K562 (cell line): Measurements from ENCODE around the gene AARS1. TPM values are rescaled to one million over a fixed set of nuclear protein-coding genes. Genes with fewer than 3 reads are reported as not detected.

ENCODE experiments used
- ATAC-seq: fragments of 200-7000 bp; cut with Tn5 transposase; 3 replicates; pipeline ENCODE4 v1.9.1; 2020; ENCODE audit warnings: moderate library complexity
- BruUV-seq: library from RNA; stranded (reverse); fragments of 400-500 nt; replicated peaks from 2 replicates; lab custom pipeline; 2021; lab: Mats Ljungman, UMichigan
- CTCF ChIA-PET: fragments of 300-600 bp; formaldehyde crosslinking; extraction: SDS; loops from one replicate; lab custom pipeline; 2021; ENCODE audit warnings: low intra/inter-chr PET ratio; lab: Yijun Ruan, JAX
- POLR2A ChIA-PET: fragments of 300-600, 350-650 bp; sonication (Branson Sonifier 250); formaldehyde crosslinking; extraction: SDS; loops from one replicate; lab custom pipeline; 2021; ENCODE audit warnings: antibody characterized with exemption, inconsistent platforms; lab: Yijun Ruan, JAX
- DNase-seq, 4 experiments: peaks; one replicate each; pipeline versions ENCODE4 v3.0.0 to v3.0.0-alpha.2; 2011 to 2018; ENCODE audit warnings: low spot score in 3 of 4, mixed read lengths in 3 of 4; ENCODE audit errors: extremely low read depth in 1 of 4
- FAIRE-seq: peaks from 2 replicates; lab custom pipeline; 2011; peaks lifted over from hg19 to GRCh38; lab: Jason Lieb, UNC
- H2AFZ ChIP-seq: 2 replicates; pipeline ENCODE4 v1.6.0; 2011; ENCODE audit warnings: low read depth, low read length, control low read depth, inconsistent platforms
- H3K27ac ChIP-seq: fragments of 200-600 bp; 3 replicates; pipeline ENCODE4 v1.8.0; 2011; ENCODE audit warnings: low read depth, mild to moderate bottlenecking, control low read depth, inconsistent platforms, low read length, moderate library complexity, mixed read lengths; ENCODE audit errors: extremely low read depth
- H3K27me3 ChIP-seq, 2 experiments: fragments of 300-600 bp in 1 of 2; 2 replicates in 1 of 2; 3 replicates in 1 of 2; pipeline versions ENCODE4 v1.6.0 to v1.8.0; 2011; ENCODE audit warnings: inconsistent platforms in 2 of 2, low read length in 2 of 2, mild to moderate bottlenecking in 1 of 2, mixed read lengths in 1 of 2, moderate library complexity in 1 of 2; ENCODE audit not compliant: control insufficient read depth in 2 of 2, insufficient read depth in 2 of 2
- H3K36me3 ChIP-seq: fragments of 300-600 bp; 3 replicates; pipeline ENCODE4 v1.8.0; 2011; ENCODE audit warnings: mild to moderate bottlenecking, low read length, inconsistent platforms; ENCODE audit not compliant: control insufficient read depth, insufficient read depth
- H3K4me1 ChIP-seq, 2 experiments: fragments of 200-600 bp in 1 of 2; replicated peaks in 1 of 2; 2 replicates in 1 of 2; 3 replicates in 1 of 2; pipeline versions ENCODE4 v1.5.1 to v1.8.0; 2011; ENCODE audit warnings: inconsistent platforms in 2 of 2, low read length in 2 of 2, mild to moderate bottlenecking in 1 of 2, mixed read lengths in 1 of 2, moderate library complexity in 1 of 2; ENCODE audit not compliant: control insufficient read depth in 2 of 2, insufficient read depth in 2 of 2
- H3K4me2 ChIP-seq: 2 replicates; pipeline ENCODE4 v1.6.1; 2011; ENCODE audit warnings: low read length, control low read depth, inconsistent platforms, mixed read lengths; ENCODE audit not compliant: insufficient read depth
- H3K4me3 ChIP-seq: fragments of 200-600 bp; sonication (generic), shearing (Covaris generic); 2 replicates; pipeline ENCODE4 v1.5.1; 2016; ENCODE audit warnings: control low read depth, inconsistent platforms
- H3K79me2 ChIP-seq: fragments of 200-600 bp; 3 replicates; pipeline ENCODE4 v1.8.0; 2011; ENCODE audit warnings: low read length, inconsistent platforms; ENCODE audit not compliant: control insufficient read depth, insufficient read depth
- H3K9ac ChIP-seq, 2 experiments: 2 replicates each; pipeline versions ENCODE4 v1.6.0 to v1.6.1; 2011; ENCODE audit warnings: low read depth in 2 of 2, low read length in 2 of 2, control low read depth in 1 of 2, inconsistent platforms in 1 of 2, mild to moderate bottlenecking in 1 of 2, mixed read lengths in 1 of 2; ENCODE audit not compliant: insufficient read depth in 1 of 2
- H3K9me1 ChIP-seq: one replicate; pipeline ENCODE4 v1.6.0; 2011; ENCODE audit warnings: inconsistent platforms, mild to moderate bottlenecking, low read length, moderate library complexity; ENCODE audit not compliant: control insufficient read depth, insufficient read depth
- H3K9me3 ChIP-seq: replicated peaks from 2 replicates; pipeline ENCODE4 v1.5.1; 2011; ENCODE audit warnings: low read depth, low read length, inconsistent platforms; ENCODE audit not compliant: control insufficient read depth, insufficient read depth
- H4K20me1 ChIP-seq: replicated peaks from 2 replicates; pipeline ENCODE4 v1.6.1; 2011; ENCODE audit warnings: low read length, inconsistent platforms, mixed read lengths; ENCODE audit not compliant: control insufficient read depth, insufficient read depth
- BRD9 ChIP-seq: fragments of 450-650 bp; IDR thresholded peaks from 2 replicates; pipeline ENCODE4 v1.6.1; 2018; ENCODE audit warnings: low read depth; ENCODE audit not compliant: partially characterized antibody
- CBFB ChIP-seq: sonication (generic); formaldehyde crosslinking; IDR thresholded peaks from 2 replicates; pipeline ENCODE4 v1.4.0; 2020; ENCODE audit warnings: mild to moderate bottlenecking, missing genetic modification reagents
- CREBBP ChIP-seq: IDR thresholded peaks from one replicate; pipeline ENCODE4 v1.6.1; 2012; ENCODE audit warnings: low read depth, mild to moderate bottlenecking, control low read depth, inconsistent platforms, low read length
- ETS1 ChIP-seq: conservative IDR thresholded peaks from 2 replicates; pipeline ENCODE4 v1.6.1; 2011; ENCODE audit warnings: low read depth, mild to moderate bottlenecking, low read length; ENCODE audit not compliant: control insufficient read depth
- SMAD4 ChIP-seq: fragments of 250-450 bp; sonication (Bioruptor Pico); conservative IDR thresholded peaks from 2 replicates; pipeline ENCODE4 v1.8.0; 2021; ENCODE audit warnings: inconsistent platforms, mild to moderate bottlenecking, moderate library complexity
- STAT5A ChIP-seq: IDR thresholded peaks from 2 replicates; pipeline ENCODE4 v1.6.1; 2012; ENCODE audit warnings: low read length, inconsistent platforms, borderline replicate concordance
- TCF15 ChIP-seq: fragments of 250-450 bp; sonication (Bioruptor Pico); IDR thresholded peaks from 2 replicates; pipeline ENCODE4 v1.8.0; 2022; ENCODE audit warnings: moderate library complexity, mild to moderate bottlenecking, inconsistent platforms
- ZNF232 ChIP-seq: sonication (generic); formaldehyde crosslinking; IDR thresholded peaks from 2 replicates; pipeline ENCODE4 v1.8.0; 2022; ENCODE audit warnings: mild to moderate bottlenecking, missing genetic modification reagents
- ZNF274 ChIP-seq: IDR thresholded peaks from 2 replicates; pipeline ENCODE4 v1.6.1; 2011; ENCODE audit warnings: low read depth, mild to moderate bottlenecking, low read length, moderate library complexity, borderline replicate concordance
- WGBS: fragments of 100-300 bp; shearing (Covaris generic); methylation state at CpG from one replicate; pipeline ENCODE4 v1.1.6; 2016; ENCODE audit warnings: low coverage, mixed read lengths; ENCODE audit not compliant: insufficient coverage; ENCODE audit errors: missing lambda C conversion rate; 5-methylcytosine and 5-hydroxymethylcytosine counted together
- in situ Hi-C: fragments of 300-500 bp; cut with MboI; formaldehyde crosslinking; loops from 4 replicates; pipeline ENCODE4 v1.15.0; 2018; ENCODE audit warnings: inconsistent platforms, mixed read lengths
- intact Hi-C: fragments of 100-400 bp; cut with micrococcal nuclease; formaldehyde crosslinking; loops from 2 replicates; pipeline ENCODE4 v1.14.2; 2022
- polyA plus RNA-seq, 8 experiments: library from polyadenylated mRNA; depleted of rRNA in 4 of 8; stranded (reverse) in 5 of 8; unstranded in 3 of 8; fragments of >200 nt; fragmentation: Nextera tagmentation in 2 of 8; fragmentation: Illumina TruSeq in 1 of 8; extraction: Ambion mirVana in 2 of 8; extraction: Trizol in 1 of 8; gene quantifications; 2 replicates each; pipeline versions ENCODE4 v1.2.1 to v1.2.3, GENCODE V29; 2011 to 2014; ENCODE audit warnings: inconsistent platforms in 1 of 8, missing spikeins in 1 of 8
- total RNA-seq, 7 experiments: library from RNA; depleted of rRNA in 6 of 7; stranded (reverse); fragments of >200 nt in 6 of 7; fragmentation: Illumina TruSeq in 2 of 7; extraction: Trizol in 2 of 7; gene quantifications; 2 replicates each; pipeline versions ENCODE4 v1.2.1 to v1.2.3, GENCODE V29; 2011 to 2021; ENCODE audit warnings: low replicate concordance in 1 of 7
- TF ChIP-seq, protein P1 (sequence below), 2 experiments: fragments of 450-650 bp; IDR thresholded peaks; 2 replicates each; pipeline ENCODE4 v1.6.1; 2016; ENCODE audit warnings: mild to moderate bottlenecking in 2 of 2, borderline replicate concordance in 1 of 2, low read depth in 1 of 2, moderate library complexity in 1 of 2

Gene AARS1
- total and polyA plus RNA-seq, 9 of the 15 experiments (the other 6 are each of a cell fraction or from before 2014, with no cell fraction given), result 50.1 to 235 (median 174) TPM

DNA sequence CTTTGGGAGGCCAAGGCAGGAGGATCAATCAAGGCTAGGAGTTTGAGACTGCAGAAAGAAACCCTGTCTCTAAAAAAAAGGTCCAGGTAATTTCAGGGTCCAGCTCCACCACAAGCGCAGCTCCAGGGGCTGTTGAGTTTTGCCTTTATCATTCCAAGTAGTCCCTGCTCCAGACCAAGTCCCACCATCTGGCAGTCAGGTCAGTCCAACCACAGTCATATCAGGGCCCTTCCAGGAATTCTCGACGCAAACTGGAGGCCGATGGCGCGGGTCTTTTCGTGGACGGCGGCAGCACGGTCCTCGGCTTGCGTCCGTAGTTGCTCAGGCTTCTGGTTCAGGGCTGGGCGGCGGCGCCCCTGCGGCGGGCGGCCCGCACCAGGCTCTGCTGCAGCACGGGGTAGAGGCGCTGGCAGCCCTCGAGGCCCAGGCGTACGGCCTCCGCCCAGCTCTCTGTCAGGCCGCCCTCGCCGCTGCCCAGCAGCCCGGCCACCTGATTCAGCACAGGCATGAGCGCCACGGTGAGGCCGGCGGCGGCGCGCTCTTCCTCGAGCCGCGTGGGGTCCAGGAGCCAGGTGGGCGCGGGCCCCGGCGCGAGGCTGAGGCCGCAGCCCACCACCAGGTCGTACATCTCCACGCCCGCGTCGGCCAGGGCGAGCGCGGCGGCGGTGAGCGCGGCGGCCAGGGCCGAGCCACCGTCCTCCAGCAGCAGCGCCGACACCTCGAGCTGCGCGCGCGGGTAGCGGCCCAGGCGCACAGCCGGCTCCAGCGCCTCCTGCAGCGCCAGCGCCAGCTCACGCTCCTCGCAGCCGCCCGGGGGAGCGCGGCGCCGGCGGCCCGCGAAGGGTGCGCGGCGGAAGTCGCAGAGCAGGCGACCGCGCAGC, 38.3 kb downstream of the AARS1 start:
- no peaks in the 10 kb centered on the region for H3K9me3 ChIP-seq
- H3K27me3 ChIP-seq, result no peaks in the 10 kb centered on the region
- peak overlapping the region; percentile 59; the same call in 1 of the 2 replicates for H2AFZ ChIP-seq
- H4K20me1 ChIP-seq, result peaks cover 33% of the 10 kb centered on the region
- peak overlapping the region; percentile 80 to 99 for H3K9ac ChIP-seq
- in situ Hi-C loops, result no loop called here
- BruUV-seq, result no TSS peak
- POLR2A ChIA-PET, result interaction anchor here (0.6 to 4.9 kb wide), 12 partner anchors 9 to 275 kb away, joined by 3 to 57 read pairs (median 4); partner anchors contain the start of gene AARS1
- H3K27ac ChIP-seq, result peak overlapping the region; percentile 93
- H3K4me2 ChIP-seq, result peak overlapping the region; percentile 88
- FAIRE-seq (no peak), DNase-seq (peak in 2 of 4 experiments; percentile 66 to 73), ATAC-seq (peak; percentile 60)
- CTCF ChIA-PET, result interaction anchor here (0.7 kb wide), 1 partner anchor 1554 kb away, joined by 3 read pairs; no protein-coding TSS in a partner anchor
- no peaks in the 10 kb centered on the region for H3K9me1 ChIP-seq
- peaks cover 52% of the 10 kb centered on the region for H3K36me3 ChIP-seq
- peaks cover 35% of the 10 kb centered on the region for H3K79me2 ChIP-seq
- H3K4me1 ChIP-seq, result peaks cover 5 to 20% of the 10 kb centered on the region in 2 experiments; a peak in 4 of 5 replicates
- under 1% methylated on average over 71 of the region's 92 CpGs for WGBS
- H3K4me3 ChIP-seq, result peak overlapping the region; percentile 85
- intact Hi-C loops, result no loop called here
- no peak for TF ChIP-seq CREBBP
- TF ChIP-seq ETS1, result peak; percentile 37; the same call in 1 of the 2 replicates
- no peak for TF ChIP-seq BRD9
- TF ChIP-seq, protein P1, sequence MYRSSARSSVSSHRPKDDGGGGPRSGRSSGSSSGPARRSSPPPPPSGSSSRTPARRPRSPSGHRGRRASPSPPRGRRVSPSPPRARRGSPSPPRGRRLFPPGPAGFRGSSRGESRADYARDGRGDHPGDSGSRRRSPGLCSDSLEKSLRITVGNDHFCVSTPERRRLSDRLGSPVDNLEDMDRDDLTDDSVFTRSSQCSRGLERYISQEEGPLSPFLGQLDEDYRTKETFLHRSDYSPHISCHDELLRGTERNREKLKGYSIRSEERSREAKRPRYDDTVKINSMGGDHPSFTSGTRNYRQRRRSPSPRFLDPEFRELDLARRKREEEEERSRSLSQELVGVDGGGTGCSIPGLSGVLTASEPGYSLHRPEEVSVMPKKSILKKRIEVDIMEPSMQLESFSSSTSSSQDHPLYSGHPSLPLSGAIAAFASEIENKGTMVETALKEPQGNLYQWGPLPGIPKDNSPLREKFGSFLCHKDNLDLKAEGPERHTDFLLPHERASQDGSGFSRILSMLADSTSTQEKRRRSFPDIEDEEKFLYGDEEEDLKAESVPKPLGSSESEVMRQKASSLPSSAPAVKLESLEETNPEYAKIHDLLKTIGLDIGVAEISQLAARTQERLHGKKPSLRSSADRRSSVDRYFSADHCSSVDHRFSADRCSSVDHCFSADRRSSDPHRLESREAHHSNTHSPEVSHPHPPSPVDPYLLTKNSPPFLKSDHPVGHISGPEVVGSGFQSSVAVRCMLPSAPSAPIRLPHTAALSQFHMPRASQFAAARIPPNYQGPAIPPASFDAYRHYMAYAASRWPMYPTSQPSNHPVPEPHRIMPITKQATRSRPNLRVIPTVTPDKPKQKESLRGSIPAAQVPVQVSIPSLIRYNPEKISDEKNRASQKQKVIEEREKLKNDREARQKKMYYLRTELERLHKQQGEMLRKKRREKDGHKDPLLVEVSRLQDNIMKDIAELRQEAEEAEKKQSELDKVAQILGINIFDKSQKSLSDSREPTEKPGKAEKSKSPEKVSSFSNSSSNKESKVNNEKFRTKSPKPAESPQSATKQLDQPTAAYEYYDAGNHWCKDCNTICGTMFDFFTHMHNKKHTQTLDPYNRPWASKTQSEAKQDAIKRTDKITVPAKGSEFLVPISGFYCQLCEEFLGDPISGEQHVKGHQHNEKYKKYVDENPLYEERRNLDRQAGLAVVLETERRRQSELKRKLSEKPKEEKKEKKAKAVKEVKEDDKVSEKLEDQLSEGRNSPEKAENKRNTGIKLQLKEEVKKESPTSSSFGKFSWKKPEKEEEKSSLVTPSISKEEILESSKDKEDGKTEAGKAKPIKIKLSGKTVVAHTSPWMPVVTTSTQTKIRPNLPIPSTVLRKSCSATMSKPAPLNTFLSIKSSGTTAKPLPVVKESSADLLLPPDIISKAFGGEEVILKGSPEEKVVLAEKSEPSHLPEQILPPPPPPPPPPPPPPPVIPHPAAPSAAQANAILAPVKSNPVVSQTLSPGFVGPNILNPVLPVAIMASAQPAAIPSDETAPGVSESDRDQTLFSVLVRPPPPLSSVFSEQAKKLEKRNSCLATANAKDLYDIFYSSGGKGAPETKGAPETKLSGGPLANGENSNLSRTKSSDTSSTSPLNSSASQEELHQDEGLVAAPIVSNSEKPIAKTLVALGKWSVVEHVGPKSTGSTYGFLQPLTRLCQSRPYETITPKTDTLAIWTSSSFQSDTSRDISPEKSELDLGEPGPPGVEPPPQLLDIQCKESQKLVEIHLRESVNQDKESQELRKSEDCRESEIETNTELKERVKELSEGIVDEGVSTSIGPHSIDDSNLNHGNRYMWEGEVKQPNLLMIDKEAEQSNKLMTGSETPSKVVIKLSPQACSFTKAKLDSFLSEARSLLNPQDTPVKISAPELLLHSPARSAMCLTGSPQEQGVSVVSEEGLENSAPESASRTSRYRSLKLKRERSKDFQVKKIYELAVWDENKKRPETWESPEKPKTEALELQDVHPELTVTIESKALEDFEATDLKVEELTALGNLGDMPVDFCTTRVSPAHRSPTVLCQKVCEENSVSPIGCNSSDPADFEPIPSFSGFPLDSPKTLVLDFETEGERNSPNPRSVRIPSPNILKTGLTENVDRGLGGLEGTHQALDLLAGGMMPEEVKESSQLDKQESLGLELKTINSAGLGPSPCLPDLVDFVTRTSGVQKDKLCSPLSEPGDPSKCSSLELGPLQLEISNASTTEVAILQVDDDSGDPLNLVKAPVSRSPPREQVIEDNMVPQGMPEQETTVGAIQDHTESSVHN (IDR thresholded peaks at IDR 0.05; ENCODE audit: borderline replicate concordance in 1 of 2, low read depth in 1 of 2), result no peak
- TF ChIP-seq ZNF232 (CRISPR knock-in tag), result no peak
- no peak for TF ChIP-seq SMAD4 (CRISPR knock-in tag)
- TF ChIP-seq STAT5A, result no peak
- no peak for TF ChIP-seq ZNF274
- TF ChIP-seq CBFB, result peak; percentile 33; the same call in 1 of the 2 replicates
- no peak for TF ChIP-seq TCF15
